Endothelial cell of umbilical vein (primary cell): Measurements from ENCODE around the gene APOM. TPM values are rescaled to one million over a fixed set of nuclear protein-coding genes. Genes with fewer than 3 reads are reported as not detected.

Experiments used
- BruUV-seq: library from RNA; stranded (reverse); fragments of 400-500 nt; replicated peaks from 2 replicates; lab custom pipeline; 2021; lab: Mats Ljungman, UMichigan
- CTCF ChIA-PET: fragments of 300-600, 350-600 bp; sonication (Branson Sonifier 250); formaldehyde crosslinking; loops from one replicate; lab custom pipeline; 2021; ENCODE audit warnings: antibody characterized with exemption, inconsistent platforms; lab: Charles Lee
- POLR2A ChIA-PET: fragments of 300-600, 350-600 bp; sonication (Branson Sonifier 250); formaldehyde crosslinking; loops from one replicate; lab custom pipeline; 2021; ENCODE audit warnings: antibody characterized with exemption, inconsistent platforms; lab: Charles Lee
- DNase-seq: peaks from one replicate; pipeline ENCODE4 v3.0.0-alpha.2; 2011; ENCODE audit warnings: low read depth, low spot score
- FAIRE-seq: peaks from 2 replicates; lab custom pipeline; 2011; peaks lifted over from hg19 to GRCh38; lab: Jason Lieb, UNC
- H2AFZ ChIP-seq: 2 replicates; pipeline ENCODE4 v1.6.0; 2012; ENCODE audit warnings: low read depth, low read length, control low read depth, inconsistent platforms
- H3K27ac ChIP-seq: 2 replicates; pipeline ENCODE4 v1.5.1; 2011; ENCODE audit warnings: low read depth, mild to moderate bottlenecking, control low read depth, low read length, moderate library complexity; ENCODE audit not compliant: insufficient read depth
- H3K27me3 ChIP-seq, 2 experiments: 2 replicates each; pipeline versions ENCODE4 v1.6.0 to v1.6.1; 2011; ENCODE audit warnings: low read length in 2 of 2, mixed read lengths in 1 of 2; ENCODE audit not compliant: control insufficient read depth in 2 of 2, insufficient read depth in 2 of 2
- H3K36me3 ChIP-seq, 2 experiments: 2 replicates in 1 of 2; 3 replicates in 1 of 2; pipeline ENCODE4 v1.5.1; 2011; ENCODE audit warnings: low read length in 2 of 2, mild to moderate bottlenecking in 1 of 2, moderate library complexity in 1 of 2; ENCODE audit not compliant: control insufficient read depth in 2 of 2, insufficient read depth in 2 of 2; ENCODE audit errors: extremely low read depth in 1 of 2
- H3K4me1 ChIP-seq: 3 replicates; pipeline ENCODE4 v1.5.1; 2011; ENCODE audit warnings: mild to moderate bottlenecking, low read length; ENCODE audit not compliant: control insufficient read depth, insufficient read depth; ENCODE audit errors: extremely low read depth
- H3K4me2 ChIP-seq: 2 replicates; pipeline ENCODE4 v1.6.1; 2011; ENCODE audit warnings: low read length, control low read depth, mixed read lengths; ENCODE audit not compliant: insufficient read depth
- H3K4me3 ChIP-seq, 3 experiments: fragments of 200-600 bp in 1 of 3; sonication (generic), shearing (Covaris generic) in 1 of 3; replicated peaks in 1 of 3; 2 replicates each; pipeline ENCODE4 v1.5.1; 2011 to 2016; ENCODE audit warnings: control low read depth in 3 of 3, low read length in 3 of 3, mild to moderate bottlenecking in 2 of 3, inconsistent platforms in 1 of 3, low read depth in 1 of 3, moderate library complexity in 1 of 3; ENCODE audit not compliant: insufficient read depth in 1 of 3
- H3K79me2 ChIP-seq: 2 replicates; pipeline ENCODE4 v1.6.0; 2012; ENCODE audit warnings: low read length, inconsistent platforms; ENCODE audit not compliant: control insufficient read depth, insufficient read depth
- H3K9ac ChIP-seq: replicated peaks from 2 replicates; pipeline ENCODE3; 2011; ENCODE audit warnings: low read length, control low read depth; ENCODE audit not compliant: insufficient read depth; ENCODE audit errors: extremely low read depth
- H3K9me1 ChIP-seq: replicated peaks from 3 replicates; pipeline ENCODE4 v1.6.0; 2011; ENCODE audit warnings: mild to moderate bottlenecking, low read length; ENCODE audit not compliant: control insufficient read depth, insufficient read depth; ENCODE audit errors: extremely low read depth
- H3K9me3 ChIP-seq: replicated peaks from 2 replicates; pipeline ENCODE4 v1.5.1; 2012; ENCODE audit warnings: low read length, inconsistent platforms; ENCODE audit not compliant: control insufficient read depth, insufficient read depth
- H4K20me1 ChIP-seq: replicated peaks from 2 replicates; pipeline ENCODE3; 2011; ENCODE audit warnings: mild to moderate bottlenecking, low read length; ENCODE audit not compliant: control insufficient read depth, insufficient read depth; ENCODE audit errors: extremely low read depth
- EZH2 ChIP-seq: IDR thresholded peaks from 2 replicates; pipeline ENCODE4 v1.6.1; 2012; ENCODE audit warnings: borderline replicate concordance, low read depth, mild to moderate bottlenecking, moderate library complexity, low read length, inconsistent platforms; ENCODE audit not compliant: severe bottlenecking
- FOS ChIP-seq: IDR thresholded peaks from 2 replicates; pipeline ENCODE4 v1.6.1; 2011; ENCODE audit warnings: mild to moderate bottlenecking, low read length, moderate library complexity, borderline replicate concordance; ENCODE audit not compliant: insufficient read depth
- GATA2 ChIP-seq: IDR thresholded peaks from 2 replicates; pipeline ENCODE4 v1.7.0; 2011; ENCODE audit warnings: low read depth, mild to moderate bottlenecking, moderate library complexity, mixed read lengths, low read length; ENCODE audit not compliant: insufficient read length, insufficient read depth
- JUN ChIP-seq: IDR thresholded peaks from 2 replicates; pipeline ENCODE4 v1.6.1; 2011; ENCODE audit warnings: borderline replicate concordance, low read depth; ENCODE audit not compliant: insufficient read length, insufficient read depth
- MAX ChIP-seq: IDR thresholded peaks from 2 replicates; pipeline ENCODE4 v1.6.1; 2011; ENCODE audit not compliant: insufficient read depth, insufficient read length
- MYC ChIP-seq: IDR thresholded peaks from one replicate; pipeline ENCODE4 v1.6.1; 2011; ENCODE audit warnings: mild to moderate bottlenecking, low read depth, low read length
- POLR2A ChIP-seq: IDR thresholded peaks from 2 replicates; pipeline ENCODE4 v1.6.1; 2012; ENCODE audit warnings: low read depth, mild to moderate bottlenecking, control low read depth, low read length
- POLR2AphosphoS5 ChIP-seq: IDR thresholded peaks from 2 replicates; pipeline ENCODE4 v1.6.1; 2012; ENCODE audit warnings: low read depth, mild to moderate bottlenecking, control low read depth, low read length, moderate library complexity; ENCODE audit not compliant: insufficient read depth
- dilution Hi-C: fragments of 300-500 bp; cut with MboI; formaldehyde crosslinking; loops from one replicate; pipeline ENCODE4 v1.15.0; 2019; ENCODE audit warnings: low sequenced_read_pairs; ENCODE audit not compliant: extremely low pct_ligation_motif_present
- intact Hi-C: fragments of 100-400 bp; cut with micrococcal nuclease; formaldehyde crosslinking; loops from one replicate; pipeline ENCODE4 v1.10.0; 2022
- polyA plus RNA-seq, 4 experiments: library from polyadenylated mRNA; depleted of rRNA in 3 of 4; stranded (reverse) in 3 of 4; unstranded in 1 of 4; fragments of >200 nt; gene quantifications; 2 replicates each; pipeline versions ENCODE4 v1.2.1 to v1.2.3, GENCODE V29; 2011 to 2012; ENCODE audit warnings: missing spikeins in 1 of 4
- total RNA-seq: library from RNA; stranded (reverse); gene quantifications from 2 replicates; pipeline ENCODE4 v1.2.3, GENCODE V29; 2021

Gene APOM
- total and polyA plus RNA-seq, 2 donors (not counting 3 experiments of a cell fraction or from before 2014, with no cell fraction given), result 2.5 TPM; not detected in 1

- dilution Hi-C loops, result no loop called here
- peaks cover 29% of the 10 kb centered on the region for H3K79me2 ChIP-seq
- H3K4me3 ChIP-seq, result peak overlapping the region; percentile 23 to 80 (median 62)
- H3K9ac ChIP-seq, result peak overlapping the region; percentile 94
- FAIRE-seq, result peak; percentile 97
- H2AFZ ChIP-seq, result peak overlapping the region; percentile 61
- POLR2A ChIA-PET, result interaction anchor here (0.5 to 2.2 kb wide), 6 partner anchors 8 to 35 kb away, joined by 3 to 13 read pairs (median 4); partner anchors contain the start of genes C6orf47 and GPANK1
- intact Hi-C loops, result loop anchor here (1.0 to 2.0 kb wide), 9 partner anchors 7 to 210 kb away; partner anchors contain the start of genes ABHD16A, C6orf47, HSPA1B and NFKBIL1
- H3K27ac ChIP-seq, result peak overlapping the region; percentile 83
- TF ChIP-seq JUN, result no peak
- no peak for TF ChIP-seq MYC
- peak; percentile 22 for TF ChIP-seq POLR2AphosphoS5
- TF ChIP-seq EZH2, result no peak
- TF ChIP-seq FOS, result no peak
- no peak for TF ChIP-seq GATA2
- no peak for TF ChIP-seq MAX
- TF ChIP-seq POLR2A, result no peak
- CTCF ChIA-PET, result interaction anchor here (0.7 to 4.0 kb wide), 11 partner anchors 9 to 299 kb away, joined by 3 to 38 read pairs (median 3); partner anchors contain the start of genes C6orf47, GPANK1, HSPA1B and PRRC2A
- TSS peak; percentile 71 for BruUV-seq
- no peaks in the 10 kb centered on the region for H3K9me3 ChIP-seq
- H3K4me1 ChIP-seq, result peaks cover 23% of the 10 kb centered on the region
- peaks cover 6 to 15% of the 10 kb centered on the region in 2 experiments for H3K36me3 ChIP-seq
- no peak for DNase-seq
- H4K20me1 ChIP-seq, result no peaks in the 10 kb centered on the region
- H3K9me1 ChIP-seq, result no peaks in the 10 kb centered on the region
- H3K27me3 ChIP-seq, result no peaks in the 10 kb centered on the region
- peak overlapping the region; percentile 32 for H3K4me2 ChIP-seq
These were observed 2.6 kb upstream of the APOM start for GRCh38 chr6:31652925-31653724.
